H1 (cell line): Measurements from ENCODE around the gene GRAMD4. TPM values are rescaled to one million over a fixed set of nuclear protein-coding genes. Genes with fewer than 3 reads are reported as not detected.

ENCODE experiments used
- CTCF ChIA-PET: fragments of 300-600 bp; sonication (Branson Sonifier 250); formaldehyde crosslinking; loops from one replicate; lab custom pipeline; 2021; ENCODE audit not compliant: partially characterized antibody; lab: Charles Lee
- POLR2A ChIA-PET: fragments of 300-600 bp; sonication (Branson Sonifier 250); formaldehyde crosslinking; loops from one replicate; lab custom pipeline; 2021; ENCODE audit warnings: inconsistent platforms; ENCODE audit not compliant: partially characterized antibody; lab: Charles Lee
- DNase-seq, 2 experiments: peaks; one replicate each; pipeline versions ENCODE4 v3.0.0 to v3.0.0-alpha.2; 2010 to 2022; ENCODE audit warnings: low spot score in 2 of 2, low read depth in 1 of 2, mixed read lengths in 1 of 2
- FAIRE-seq: peaks from 2 replicates; lab custom pipeline; 2011; peaks lifted over from hg19 to GRCh38; lab: Jason Lieb, UNC
- H2AFZ ChIP-seq: 2 replicates; pipeline ENCODE4 v1.8.1; 2012; ENCODE audit warnings: low read length, inconsistent platforms
- H2AK5ac ChIP-seq: 2 replicates; pipeline ENCODE4 v1.6.1; 2013; ENCODE audit warnings: low read depth, low read length
- H2BK120ac ChIP-seq: replicated peaks from 2 replicates; pipeline ENCODE3; 2013; ENCODE audit warnings: low read depth, low read length, inconsistent platforms
- H2BK12ac ChIP-seq: 2 replicates; pipeline ENCODE4 v1.6.1; 2013; ENCODE audit warnings: low read depth, low read length
- H2BK15ac ChIP-seq: 2 replicates; pipeline ENCODE4 v1.6.1; 2013; ENCODE audit warnings: low read length
- H2BK20ac ChIP-seq: 2 replicates; pipeline ENCODE4 v1.6.1; 2013; ENCODE audit warnings: low read length
- H2BK5ac ChIP-seq: 2 replicates; pipeline ENCODE4 v1.6.1; 2013; ENCODE audit warnings: low read depth, low read length
- H3K14ac ChIP-seq: 2 replicates; pipeline ENCODE4 v1.6.1; 2013; ENCODE audit warnings: inconsistent platforms; ENCODE audit not compliant: insufficient read length
- H3K18ac ChIP-seq: 2 replicates; pipeline ENCODE4 v1.6.1; 2013; ENCODE audit warnings: low read length; ENCODE audit errors: extremely low read depth
- H3K23ac ChIP-seq: 2 replicates; pipeline ENCODE4 v1.6.1; 2013; ENCODE audit warnings: inconsistent platforms; ENCODE audit not compliant: insufficient read length
- H3K23me2 ChIP-seq: 2 replicates; pipeline ENCODE4 v1.6.1; 2013; ENCODE audit warnings: low read depth, low read length
- H3K27ac ChIP-seq: 2 replicates; pipeline ENCODE4 v1.6.1; 2011; ENCODE audit warnings: low read depth, low read length, inconsistent platforms
- H3K27me3 ChIP-seq, 4 experiments: replicated peaks in 1 of 4; 1 replicate in 1 of 4; 2 replicates in 3 of 4; pipeline versions ENCODE4 v1.6.1 to v1.8.1; 2011 to 2013; ENCODE audit warnings: low read length in 3 of 4, mild to moderate bottlenecking in 3 of 4, inconsistent platforms in 2 of 4, mixed read lengths in 2 of 4, moderate library complexity in 1 of 4; ENCODE audit not compliant: control insufficient read depth in 3 of 4, insufficient read depth in 3 of 4; ENCODE audit errors: extremely low read depth in 1 of 4
- H3K36me3 ChIP-seq, 4 experiments: 2 replicates each; pipeline versions ENCODE4 v1.6.1 to v1.8.1; 2011 to 2013; ENCODE audit warnings: mild to moderate bottlenecking in 4 of 4, low read length in 3 of 4, moderate library complexity in 2 of 4, control low read depth in 1 of 4, inconsistent platforms in 1 of 4; ENCODE audit not compliant: insufficient read depth in 4 of 4, control insufficient read depth in 2 of 4
- H3K4ac ChIP-seq: replicated peaks from 2 replicates; pipeline ENCODE3; 2013; ENCODE audit warnings: low read length, low read depth, mixed read lengths, inconsistent platforms; ENCODE audit not compliant: insufficient read length
- H3K4me1 ChIP-seq, 4 experiments: replicated peaks in 1 of 4; 1 replicate in 1 of 4; 2 replicates in 3 of 4; pipeline versions ENCODE4 v1.6.1 to v1.8.1; 2011 to 2013; ENCODE audit warnings: low read length in 3 of 4, inconsistent platforms in 2 of 4, mixed read lengths in 1 of 4; ENCODE audit not compliant: insufficient read depth in 4 of 4, control insufficient read depth in 3 of 4
- H3K4me2 ChIP-seq, 2 experiments: 2 replicates each; pipeline versions ENCODE4 v1.6.1 to v1.8.1; 2011 to 2013; ENCODE audit warnings: low read depth in 2 of 2, low read length in 2 of 2, control low read depth in 1 of 2, inconsistent platforms in 1 of 2, mild to moderate bottlenecking in 1 of 2; ENCODE audit not compliant: insufficient read depth in 1 of 2
- H3K4me3 ChIP-seq, 4 experiments: fragments of 200-600, 300-600 bp in 1 of 4; sonication (generic), shearing (Covaris generic), sonication (Bioruptor Twin) in 1 of 4; 2 replicates each; pipeline versions ENCODE4 v1.5.1 to v1.8.1; 2011 to 2016; ENCODE audit warnings: low read length in 4 of 4, low read depth in 3 of 4, control low read depth in 2 of 4, inconsistent platforms in 2 of 4, mild to moderate bottlenecking in 2 of 4, mixed read lengths in 1 of 4, moderate library complexity in 1 of 4; ENCODE audit not compliant: insufficient read depth in 2 of 4; ENCODE audit errors: extremely low read depth in 1 of 4
- H3K56ac ChIP-seq: replicated peaks from 2 replicates; pipeline ENCODE3; 2013; ENCODE audit warnings: low read depth, mild to moderate bottlenecking, mixed read lengths, low read length, inconsistent platforms; ENCODE audit not compliant: insufficient read length
- H3K79me1 ChIP-seq: 2 replicates; pipeline ENCODE4 v1.6.1; 2013; ENCODE audit warnings: low read depth, low read length, control low read depth
- H3K79me2 ChIP-seq, 2 experiments: 2 replicates each; pipeline versions ENCODE4 v1.6.1 to v1.8.1; 2012 to 2013; ENCODE audit warnings: low read length in 2 of 2, mild to moderate bottlenecking in 2 of 2, inconsistent platforms in 1 of 2; ENCODE audit not compliant: insufficient read depth in 2 of 2, control insufficient read depth in 1 of 2
- H3K9ac ChIP-seq, 4 experiments: replicated peaks in 1 of 4; 1 replicate in 1 of 4; 2 replicates in 3 of 4; pipeline versions ENCODE4 v1.6.1 to v1.8.1; 2011 to 2013; ENCODE audit warnings: low read depth in 3 of 4, low read length in 3 of 4, control low read depth in 2 of 4, mild to moderate bottlenecking in 2 of 4, moderate library complexity in 2 of 4, inconsistent platforms in 1 of 4; ENCODE audit errors: extremely low read depth in 1 of 4
- H3K9me3 ChIP-seq, 2 experiments: 2 replicates each; pipeline versions ENCODE4 v1.6.1 to v1.8.1; 2012 to 2013; ENCODE audit warnings: mild to moderate bottlenecking in 2 of 2, moderate library complexity in 2 of 2, control low read depth in 1 of 2, inconsistent platforms in 1 of 2, low read depth in 1 of 2, low read length in 1 of 2, mixed read lengths in 1 of 2; ENCODE audit not compliant: insufficient read depth in 2 of 2
- H4K20me1 ChIP-seq, 2 experiments: replicated peaks in 1 of 2; 2 replicates each; pipeline versions ENCODE3 to v1.8.1; 2011 to 2013; ENCODE audit warnings: inconsistent platforms in 2 of 2, low read length in 2 of 2, mild to moderate bottlenecking in 1 of 2; ENCODE audit not compliant: insufficient read depth in 2 of 2, control insufficient read depth in 1 of 2
- H4K5ac ChIP-seq: 2 replicates; pipeline ENCODE4 v1.6.1; 2013; ENCODE audit warnings: low read length, low read depth, mixed read lengths, inconsistent platforms; ENCODE audit not compliant: insufficient read length
- H4K8ac ChIP-seq: 2 replicates; pipeline ENCODE4 v1.8.0; 2013; ENCODE audit warnings: mild to moderate bottlenecking, moderate library complexity, low read length, inconsistent platforms; ENCODE audit not compliant: insufficient read depth; ENCODE audit errors: extremely low read depth
- H4K91ac ChIP-seq: replicated peaks from 2 replicates; pipeline ENCODE3; 2013; ENCODE audit warnings: low read length, mixed read lengths, inconsistent platforms; ENCODE audit not compliant: insufficient read length
- HDAC6 ChIP-seq: IDR thresholded peaks from one replicate; pipeline ENCODE4 v1.7.1; 2012; ENCODE audit warnings: low read depth, mild to moderate bottlenecking, inconsistent platforms, low read length, moderate library complexity
- MAX ChIP-seq: IDR thresholded peaks from 2 replicates; pipeline ENCODE4 v1.6.1; 2012; ENCODE audit warnings: inconsistent platforms
- POLR2A ChIP-seq, 2 experiments: IDR thresholded peaks; 1 replicate in 1 of 2; 2 replicates in 1 of 2; pipeline ENCODE4 v1.6.1; 2011; ENCODE audit warnings: low read depth in 2 of 2, low read length in 2 of 2, mild to moderate bottlenecking in 2 of 2; ENCODE audit errors: control extremely low read depth in 1 of 2
- TEAD4 ChIP-seq: IDR thresholded peaks from 2 replicates; pipeline ENCODE4 v1.6.1; 2012; ENCODE audit warnings: low read depth, low read length, inconsistent platforms, mixed read lengths
- WGBS, 2 experiments: shearing (Covaris generic) in 1 of 2; methylation state at CpG; one replicate each; pipeline versions ENCODE4 v1.1.6 to v1.1.7; 2013 to 2015; ENCODE audit warnings: low lambda C conversion rate in 2 of 2, mixed read lengths in 2 of 2, inconsistent platforms in 1 of 2, low coverage in 1 of 2, missing lambda C conversion rate in 1 of 2; ENCODE audit not compliant: insufficient replicate concordance in 2 of 2, insufficient coverage in 1 of 2, insufficient read length in 1 of 2; ENCODE audit errors: extremely low coverage in 1 of 2, missing lambda C conversion rate in 1 of 2; 5-methylcytosine and 5-hydroxymethylcytosine counted together
- polyA plus RNA-seq, 7 experiments: library from polyadenylated mRNA; depleted of rRNA in 3 of 7; stranded (reverse) in 5 of 7; unstranded in 2 of 7; fragments of >200 nt in 5 of 7; fragments of 200-250 nt in 2 of 7; gene quantifications; 1 replicate in 5 of 7; 2 replicates in 1 of 7; 4 replicates in 1 of 7; pipeline versions ENCODE4 v1.2.1 to v1.2.3, GENCODE V29; 2011 to 2013; ENCODE audit warnings: missing spikeins in 2 of 7, mixed read lengths in 2 of 7
- total RNA-seq: library from RNA; stranded (reverse); fragmentation: NEBNext Ultra II Directional; extraction: Animal tissue kit (Norgen Biotek cat#: 25700); gene quantifications from 2 replicates; pipeline ENCODE4 v1.2.1, GENCODE V29; 2021

The GRAMD4 gene
- total and polyA plus RNA-seq, 2 of the 8 experiments (the other 6 are each of a cell fraction or from before 2014, with no cell fraction given): 7.9 to 25.6 TPM

GRCh38 chr22:46589871-46590271 lies 30.3 kb upstream of the GRAMD4 start:
- TF ChIP-seq MAX: no peak
- TF ChIP-seq TEAD4: no peak
- no peak for TF ChIP-seq POLR2A (IDR thresholded peaks at IDR 0.05; ENCODE audit: control extremely low read depth in 1 of 2, low read depth in 2 of 2, low read length in 2 of 2)
- TF ChIP-seq HDAC6: no peak
- no peak overlapping the region for H2BK5ac ChIP-seq
- no peak for DNase-seq
- POLR2A ChIA-PET: interaction anchor here (0.9 to 1.5 kb wide), 2 partner anchors 9 to 18 kb away, joined by 4 to 5 read pairs; no protein-coding TSS in a partner anchor
- H3K4me1 ChIP-seq: peaks cover 0 to 21% (median 13%) of the 10 kb centered on the region in 4 experiments; a peak in 6 of 7 replicates
- H2BK12ac ChIP-seq: 0 out of 2 replicates have a peak overlapping the region, but pooled peaks have one; percentile 50
- no peak overlapping the region for H3K4me2 ChIP-seq
- no peak overlapping the region for H3K4ac ChIP-seq
- no peak overlapping the region for H4K91ac ChIP-seq
- H2BK120ac ChIP-seq: no peak overlapping the region
- peak overlapping the region; percentile 7; the same call in 1 of the 2 replicates for H3K18ac ChIP-seq
- H3K4me3 ChIP-seq: no peak overlapping the region
- no peak overlapping the region for H2AFZ ChIP-seq
- H3K27ac ChIP-seq: no peak overlapping the region
- peaks cover 4% of the 10 kb centered on the region; the same call in 1 of the 2 replicates for H3K79me1 ChIP-seq
- no peak overlapping the region for H3K14ac ChIP-seq
- H3K23ac ChIP-seq: no peak overlapping the region
- H4K5ac ChIP-seq: no peak overlapping the region
- H3K23me2 ChIP-seq: 0 out of 2 replicates have a peak, but pooled peaks cover 1% of the 10 kb centered on the region
- no peak overlapping the region for H2BK20ac ChIP-seq
- FAIRE-seq: no peak
- H3K27me3 ChIP-seq: no peaks in the 10 kb centered on the region
- no peak overlapping the region for H2AK5ac ChIP-seq
- no peak overlapping the region; a peak in 1 of 7 replicates for H3K9ac ChIP-seq
- no peaks in the 10 kb centered on the region for H3K36me3 ChIP-seq
- H3K79me2 ChIP-seq: no peaks in the 10 kb centered on the region; a peak in 1 of 4 replicates
- H4K20me1 ChIP-seq: peaks cover 1 to 12% of the 10 kb centered on the region in 2 experiments
- H4K8ac ChIP-seq: no peak overlapping the region
- 76% methylated on average over 11 of the region's 11 CpGs; no CpG with 5 or more reads in 1 of the 2 experiments for WGBS, 2 experiments
- no peaks in the 10 kb centered on the region for H3K9me3 ChIP-seq
- H3K56ac ChIP-seq: no peak overlapping the region
- CTCF ChIA-PET: interaction anchor here (0.9 to 3.3 kb wide), 5 partner anchors 9 to 91 kb away, joined by 3 to 15 read pairs (median 5); no protein-coding TSS in a partner anchor
- no peak overlapping the region for H2BK15ac ChIP-seq
